Colonic mucosa (tissue), 4 donors: Measurements from ENCODE around the gene CPNE6. TPM values are rescaled to one million over a fixed set of nuclear protein-coding genes. Genes with fewer than 3 reads are reported as not detected.

Source experiments
- DNase-seq: peaks from one replicate; pipeline ENCODE4 v3.0.0-alpha.2; 2020
- H3K27ac ChIP-seq: fragments of 200-600 bp; one replicate; pipeline ENCODE4 v1.8.0; 2021
- H3K27me3 ChIP-seq: fragments of 200-600 bp; one replicate; pipeline ENCODE4 v1.8.0; 2021
- H3K36me3 ChIP-seq: fragments of 200-600 bp; one replicate; pipeline ENCODE4 v1.8.0; 2021
- H3K4me1 ChIP-seq: fragments of 200-600 bp; one replicate; pipeline ENCODE4 v1.8.0; 2021; ENCODE audit warnings: mild to moderate bottlenecking
- H3K4me3 ChIP-seq: fragments of 200-600 bp; one replicate; pipeline ENCODE4 v1.8.0; 2021
- H3K9ac ChIP-seq, 2 donors: one replicate each; pipeline ENCODE4 v1.7.0; 2013; ENCODE audit warnings: control low read depth in 2 of 2, low read depth in 2 of 2, low read length in 2 of 2
- H3K9me3 ChIP-seq: fragments of 200-600 bp; one replicate; pipeline ENCODE4 v1.8.0; 2021
- CTCF ChIP-seq: fragments of 200-600 bp; IDR thresholded peaks from one replicate; pipeline ENCODE4 v1.8.0; 2022; ENCODE audit warnings: antibody characterized with exemption, mild to moderate bottlenecking
- intact Hi-C: fragments of 100-400 bp; cut with DNase I; formaldehyde crosslinking; loops from one replicate; pipeline ENCODE4 v1.14.1; 2022
- total RNA-seq, 2 donors: library from RNA; stranded (reverse); fragmentation: NEBNext Ultra II Directional in 1 of 2; extraction: Animal tissue kit (Norgen Biotek cat#: 25700) in 1 of 2; gene quantifications; one replicate each; pipeline ENCODE4 v1.2.1, GENCODE V29; 2021
- donor health status: healthy.
- donor health status: DM: no; HTN: no; CAD: no.
- donor health status: DM: no; HTN: no; CAD: no.

The CPNE6 gene
- total RNA-seq, 2 donors from 2014 or later: 0.45 TPM; not detected in 1

DNA sequence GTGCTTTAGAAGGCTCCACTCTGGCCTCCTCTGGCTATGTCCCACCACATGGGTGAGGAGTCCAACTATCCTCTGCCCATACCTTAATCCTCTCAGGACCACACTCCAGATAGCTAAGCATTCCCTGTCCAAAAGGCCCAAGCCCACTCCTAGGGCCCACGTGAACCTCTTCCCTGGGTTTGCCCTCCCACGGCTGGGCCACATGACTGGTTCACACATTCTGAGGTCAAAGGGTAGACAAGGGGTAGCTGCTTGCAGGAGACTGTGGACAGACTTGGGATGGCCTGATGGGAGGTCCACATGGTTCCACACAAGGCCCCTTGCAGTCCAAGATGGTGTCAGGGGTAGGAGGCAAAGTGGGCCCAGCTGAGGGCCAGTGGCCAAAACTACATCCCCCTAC, 16.7 kb downstream of the CPNE6 start:
- intact Hi-C loops: no loop called here
- no peaks in the 10 kb centered on the region for H3K27me3 ChIP-seq
- no peaks in the 10 kb centered on the region for H3K36me3 ChIP-seq
- no peak overlapping the region for H3K27ac ChIP-seq
- no peak for TF ChIP-seq CTCF
- no peak overlapping the region for H3K4me3 ChIP-seq
- H3K9ac ChIP-seq: no peak overlapping the region
- no peak for DNase-seq
- no peaks in the 10 kb centered on the region for H3K9me3 ChIP-seq
- no peaks in the 10 kb centered on the region for H3K4me1 ChIP-seq

- H3K36me3 ChIP-seq: no peaks in the 10 kb centered on the region
- peaks cover 6% of the 10 kb centered on the region for H3K4me1 ChIP-seq
- H3K9ac ChIP-seq: no peak overlapping the region
- H3K9me3 ChIP-seq: no peaks in the 10 kb centered on the region
- no peak overlapping the region for H3K4me3 ChIP-seq
- intact Hi-C loops: loop anchor here (2.0 kb wide), 1 partner anchor 31 kb away; no protein-coding TSS in a partner anchor
- no peak overlapping the region for H3K27ac ChIP-seq
- DNase-seq: no peak
- no peaks in the 10 kb centered on the region for H3K27me3 ChIP-seq
- TF ChIP-seq CTCF: no peak
Measured at GRCh38 chr14:24089890-24090289, 18.5 kb downstream of the CPNE6 start.

GRCh38 chr14:24092110-24092504, 20.7 kb downstream of the CPNE6 start:
- intact Hi-C loops: no loop called here
- H3K4me1 ChIP-seq: peaks cover 8% of the 10 kb centered on the region
- peak overlapping the region; percentile 14 for H3K27ac ChIP-seq
- no peak overlapping the region for H3K4me3 ChIP-seq
- no peak for TF ChIP-seq CTCF
- H3K36me3 ChIP-seq: no peaks in the 10 kb centered on the region
- no peaks in the 10 kb centered on the region for H3K27me3 ChIP-seq
- no peaks in the 10 kb centered on the region for H3K9me3 ChIP-seq
- DNase-seq: peak; percentile 54
- no peak overlapping the region for H3K9ac ChIP-seq

- no peak overlapping the region for H3K4me3 ChIP-seq
- no peaks in the 10 kb centered on the region for H3K9me3 ChIP-seq
- H3K27me3 ChIP-seq: no peaks in the 10 kb centered on the region
- DNase-seq: peak; percentile 28
- intact Hi-C loops: no loop called here
- H3K9ac ChIP-seq: peak overlapping the region in 1 of 2 donors; percentile 29
- H3K36me3 ChIP-seq: no peaks in the 10 kb centered on the region
- TF ChIP-seq CTCF: no peak
- peaks cover 8% of the 10 kb centered on the region for H3K4me1 ChIP-seq
- peak overlapping the region; percentile 99 for H3K27ac ChIP-seq
Measured at GRCh38 chr14:24092505-24093206, 21.3 kb downstream of the CPNE6 start.

GRCh38 chr14:24093207-24093900, 22.0 kb downstream of the CPNE6 start:
- Histone ChIP-seq H3K9ac (peak overlapping the region; percentile 98 to 100), H3K4me3 (peak overlapping the region; percentile 97), H3K27me3 (no peaks in the 10 kb centered on the region), H3K9me3 (no peaks in the 10 kb centered on the region), H3K27ac (peak overlapping the region; percentile 99), H3K4me1 (peaks cover 8% of the 10 kb centered on the region), H3K36me3 (peaks cover 4% of the 10 kb centered on the region)
- DNase-seq: peak; percentile 27
- intact Hi-C loops: no loop called here
- no peak for TF ChIP-seq CTCF
